Stimulated activated CD4-positive, alpha-beta T cell treated with anti-CD3 and anti-CD28 coated beads, TNF-alpha, amount 100 ng/mL, for 24 hours (primary cell): ENCODE data around the gene ZC3H13.

Experiments used
- DNase-seq, 3 experiments: peaks; one replicate each; pipeline ENCODE4 v3.0.0-alpha.2; 2020; ENCODE audit warnings: low read depth in 3 of 3

Gene ZC3H13

GRCh38 chr13:45936621-45937020, 115.9 kb downstream of the ZC3H13 start:
- DNase-seq, result no peak

GRCh38 chr13:45934283-45934682, 118.3 kb downstream of the ZC3H13 start:
- DNase-seq, result no peak

- no peak for DNase-seq
Measured at GRCh38 chr13:45933203-45933908, 119.2 kb downstream of the ZC3H13 start.

GRCh38 chr13:45932676-45933075, 119.9 kb downstream of the ZC3H13 start:
- DNase-seq, result no peak

- no peak for DNase-seq
Measured at GRCh38 chr13:45932172-45932571, 120.4 kb downstream of the ZC3H13 start.

GRCh38 chr13:45931211-45931610, 121.3 kb downstream of the ZC3H13 start:
- no peak for DNase-seq

GRCh38 chr13:45930177-45930576, 122.4 kb downstream of the ZC3H13 start:
- DNase-seq, result no peak

- DNase-seq, result no peak
Measured at GRCh38 chr13:45928843-45929242, 123.7 kb downstream of the ZC3H13 start.

GRCh38 chr13:45928176-45928575, 124.4 kb downstream of the ZC3H13 start:
- DNase-seq, result no peak

GRCh38 chr13:45926741-45927140, 125.8 kb downstream of the ZC3H13 start:
- DNase-seq, result no peak

- DNase-seq, result no peak
Measured at GRCh38 chr13:45925151-45925550, 127.4 kb downstream of the ZC3H13 start.

GRCh38 chr13:45921162-45921736, 131.3 kb downstream of the ZC3H13 start:
- no peak for DNase-seq

GRCh38 chr13:45918597-45918996, 133.9 kb downstream of the ZC3H13 start:
- DNase-seq, result no peak

GRCh38 chr13:45917019-45917418, 135.5 kb downstream of the ZC3H13 start:
- DNase-seq, result no peak

GRCh38 chr13:45915686-45916439, 136.7 kb downstream of the ZC3H13 start:
- DNase-seq, result no peak

GRCh38 chr13:45909673-45910072, 142.9 kb downstream of the ZC3H13 start:
- DNase-seq, result no peak

GRCh38 chr13:45909089-45909488, 143.5 kb downstream of the ZC3H13 start:
- no peak for DNase-seq

GRCh38 chr13:45907503-45907902, 145.0 kb downstream of the ZC3H13 start:
- no peak for DNase-seq
